Putamen (tissue), 1 donor: Measurements from ENCODE around the gene MARS2.
"Not testable (repeated sequence)": the region's sequence is repeated elsewhere in the genome, so short reads cannot be mapped to it uniquely, and the experiment has no call there.

ENCODE experiments used
- DNase-seq: peaks from one replicate; pipeline ENCODE4 v3.0.0-alpha.2; 2016; ENCODE audit warnings: low spot score

Gene MARS2

DNA sequence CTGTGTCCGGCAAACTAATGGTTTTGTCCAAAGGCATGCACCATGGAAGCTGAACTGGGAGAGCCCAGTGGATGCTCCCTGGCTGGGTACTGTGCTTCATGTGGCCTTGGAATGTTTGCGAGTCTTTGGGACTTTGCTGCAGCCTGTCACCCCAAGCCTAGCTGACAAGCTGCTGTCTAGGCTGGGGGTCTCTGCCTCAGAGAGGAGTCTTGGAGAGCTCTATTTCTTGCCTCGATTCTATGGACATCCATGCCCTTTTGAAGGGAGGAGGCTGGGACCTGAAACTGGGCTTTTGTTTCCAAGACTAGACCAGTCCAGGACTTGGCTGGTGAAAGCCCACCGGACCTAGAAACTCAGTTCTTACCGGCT lies 1.7 kb downstream of the MARS2 start:
- DNase-seq, result no peak

DNA sequence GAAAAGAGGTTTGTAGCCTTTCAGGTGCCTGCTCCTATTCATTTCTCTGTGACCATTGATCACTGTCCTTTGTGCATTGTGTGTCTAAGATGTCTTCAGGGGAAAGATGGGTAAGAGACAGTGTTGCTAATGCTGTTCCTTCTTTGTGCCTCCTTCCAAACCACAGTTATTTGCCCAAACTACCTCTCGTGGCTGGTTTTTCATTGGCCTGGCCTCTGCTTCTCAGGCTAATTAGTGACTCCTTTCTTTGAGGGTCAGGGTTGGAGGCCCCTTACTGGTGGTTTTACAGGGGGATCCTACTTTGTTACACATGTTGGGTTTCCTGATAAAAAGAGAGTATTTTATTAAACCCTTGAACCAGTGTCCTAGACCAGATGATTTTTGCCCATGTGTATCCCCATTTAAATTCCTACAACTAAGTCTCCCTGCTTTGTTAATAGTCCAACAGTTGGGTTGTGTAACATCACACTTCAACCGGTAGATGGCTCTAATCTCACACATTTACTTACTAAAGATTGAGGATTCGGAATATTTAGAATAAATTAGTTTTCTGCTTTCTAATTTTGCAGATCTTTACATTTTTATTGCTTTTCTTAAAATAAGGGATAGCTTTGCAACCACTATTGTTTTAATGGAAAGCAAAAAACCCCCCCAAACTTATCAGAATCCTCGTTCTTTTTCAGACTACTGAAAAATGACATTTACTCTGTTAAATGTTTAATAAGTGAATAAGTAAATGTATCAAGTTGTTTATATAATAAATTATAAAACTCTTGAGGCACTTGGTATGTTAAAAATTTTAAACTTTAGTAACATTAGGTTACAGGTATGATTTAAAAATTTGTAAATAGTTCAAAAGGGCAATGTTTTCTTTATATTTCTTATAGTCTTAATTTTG lies 2.4 kb downstream of the MARS2 start:
- peak; percentile 58 for DNase-seq

GRCh38 chr2:197708331-197708730 lies 3.2 kb downstream of the MARS2 start:
- DNase-seq, result no peak

DNA sequence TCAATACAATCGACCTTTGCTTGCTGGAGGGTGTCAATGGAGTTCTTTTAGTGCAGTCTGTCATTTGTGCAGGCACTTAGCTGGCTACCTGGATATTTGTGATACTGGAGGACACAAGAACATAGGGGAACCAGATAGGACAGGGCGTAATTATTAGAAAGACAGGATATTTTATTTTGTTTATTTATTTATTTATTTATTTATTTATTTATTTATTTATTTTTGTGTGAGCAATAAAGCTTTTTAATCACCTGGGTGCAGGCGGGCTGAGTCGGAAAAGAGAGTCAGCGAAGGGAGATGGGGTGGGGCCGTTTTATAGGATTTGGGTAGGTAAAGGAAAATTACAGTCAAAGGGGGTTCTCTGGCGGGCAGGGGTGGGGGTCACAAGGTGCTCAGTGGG lies 4.0 kb downstream of the MARS2 start:
- DNase-seq, result not testable (repeated sequence)

- DNase-seq, result no peak
These were observed 5.4 kb downstream of the MARS2 start for GRCh38 chr2:197710424-197711042.

GRCh38 chr2:197711578-197711977 lies 6.4 kb downstream of the MARS2 start:
- DNase-seq, result no peak

DNA sequence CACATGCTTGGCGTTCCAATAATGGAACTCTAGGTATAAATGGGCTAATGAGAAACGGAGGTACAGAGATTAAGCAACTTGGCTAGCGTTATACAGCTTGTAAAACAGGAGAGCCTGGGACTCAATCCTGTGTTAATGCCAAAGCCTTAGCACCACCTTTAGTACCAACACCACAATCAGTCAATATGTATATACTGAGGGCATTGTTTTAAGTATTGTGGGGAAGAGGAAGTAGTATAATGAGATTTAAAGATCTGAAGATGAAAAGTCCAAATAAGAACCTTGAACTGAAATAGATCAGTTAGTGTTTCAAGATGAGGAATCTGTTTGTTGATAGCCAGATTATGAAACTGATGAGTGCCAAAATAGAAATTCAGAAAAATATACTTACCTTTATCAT lies 8.1 kb downstream of the MARS2 start:
- DNase-seq, result no peak

- DNase-seq, result no peak
These were observed 12.7 kb downstream of the MARS2 start for GRCh38 chr2:197717863-197718262.

DNA sequence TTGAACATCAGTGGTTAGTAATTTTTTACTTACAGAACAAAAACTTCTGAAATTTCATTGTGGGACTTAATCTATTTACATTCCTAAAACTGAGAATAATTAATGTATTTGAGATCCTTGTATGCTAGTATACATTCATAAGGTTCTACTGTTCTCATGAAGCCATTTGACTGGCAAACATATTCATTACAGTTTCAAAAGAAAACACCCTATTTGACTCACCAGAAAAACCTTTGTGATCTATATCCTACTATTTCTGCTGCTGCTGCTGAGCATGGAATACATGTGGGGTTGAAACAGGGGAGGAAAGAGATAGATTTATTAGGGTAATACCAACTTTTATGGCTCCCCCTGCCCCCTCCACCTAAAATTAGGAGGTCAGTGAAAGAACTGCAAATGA lies 21.8 kb downstream of the MARS2 start:
- no peak for DNase-seq

GRCh38 chr2:197728555-197729544 lies 23.7 kb downstream of the MARS2 start:
- not testable (repeated sequence) for DNase-seq

- DNase-seq, result no peak
These were observed 35.0 kb downstream of the MARS2 start for GRCh38 chr2:197740200-197740599.
